ENCODE results near the gene CLVS2.

The CLVS2 gene

DNA sequence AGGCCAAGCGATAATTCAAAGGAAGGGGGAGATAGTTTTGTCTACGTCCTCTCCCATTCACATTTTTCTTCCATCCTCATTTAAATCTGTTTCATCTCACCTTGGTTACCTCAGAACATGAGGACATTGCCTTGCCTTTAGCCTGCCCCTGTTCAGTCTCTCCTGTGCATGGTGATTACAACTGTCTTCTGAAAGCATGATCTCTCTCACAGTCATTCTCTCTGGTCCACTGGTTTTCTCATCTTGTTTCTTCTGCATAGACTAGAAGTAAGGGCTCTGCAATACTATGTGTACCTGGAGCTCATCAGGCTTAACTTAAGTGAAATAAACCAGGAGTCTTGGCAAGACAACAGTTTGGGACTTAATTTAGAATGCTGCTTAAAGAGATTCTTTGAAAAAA, 31.4 kb downstream of the CLVS2 start:
- Histone ChIP-seq H3K36me3 (ENCODE audit: insufficient read depth, low read length) (no peaks in the 10 kb centered on the region), H3K27me3 (ENCODE audit: control insufficient read depth in 1 of 2, insufficient read depth in 2 of 2, low read length in 2 of 2) (no peaks in the 10 kb centered on the region), H3K4me3 (ENCODE audit: low read depth in 1 of 2, low read length in 2 of 2) (no peak overlapping the region), H3K4me1 (ENCODE audit: insufficient read depth, low read length) (no peaks in the 10 kb centered on the region), H3K27ac (ENCODE audit: low read depth, low read length) (no peak overlapping the region), H3K9ac (ENCODE audit: low read length) (no peak overlapping the region), H3K9me3 (ENCODE audit: low read length) (no peaks in the 10 kb centered on the region)

DNA sequence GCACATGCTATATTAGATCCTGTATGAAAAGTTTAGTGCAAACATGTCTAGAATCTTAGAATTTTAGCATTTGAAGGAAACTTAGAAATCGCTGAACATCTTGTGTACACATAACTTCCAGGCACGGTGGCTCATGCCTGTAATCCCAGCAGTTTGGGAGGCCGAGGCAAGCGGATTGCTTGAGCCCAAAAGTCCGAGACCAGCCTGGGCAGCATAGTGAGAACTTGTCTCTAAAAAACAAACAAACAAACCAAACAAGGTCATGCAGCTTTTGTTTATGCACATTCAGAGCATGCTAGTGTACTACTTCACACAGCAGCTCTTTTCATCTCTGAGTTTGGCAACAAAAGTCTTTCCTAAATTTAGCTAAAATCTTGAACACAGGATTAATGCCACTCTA, 32.2 kb downstream of the CLVS2 start:
- Histone ChIP-seq H3K27me3 (ENCODE audit: control insufficient read depth in 1 of 2, insufficient read depth in 2 of 2, low read length in 2 of 2) (no peaks in the 10 kb centered on the region), H3K9me3 (ENCODE audit: low read length) (no peaks in the 10 kb centered on the region), H3K4me1 (ENCODE audit: insufficient read depth, low read length) (no peaks in the 10 kb centered on the region), H3K27ac (ENCODE audit: low read depth, low read length) (no peak overlapping the region), H3K4me3 (ENCODE audit: low read depth in 1 of 2, low read length in 2 of 2) (no peak overlapping the region), H3K36me3 (ENCODE audit: insufficient read depth, low read length) (no peaks in the 10 kb centered on the region), H3K9ac (ENCODE audit: low read length) (no peak overlapping the region)

DNA sequence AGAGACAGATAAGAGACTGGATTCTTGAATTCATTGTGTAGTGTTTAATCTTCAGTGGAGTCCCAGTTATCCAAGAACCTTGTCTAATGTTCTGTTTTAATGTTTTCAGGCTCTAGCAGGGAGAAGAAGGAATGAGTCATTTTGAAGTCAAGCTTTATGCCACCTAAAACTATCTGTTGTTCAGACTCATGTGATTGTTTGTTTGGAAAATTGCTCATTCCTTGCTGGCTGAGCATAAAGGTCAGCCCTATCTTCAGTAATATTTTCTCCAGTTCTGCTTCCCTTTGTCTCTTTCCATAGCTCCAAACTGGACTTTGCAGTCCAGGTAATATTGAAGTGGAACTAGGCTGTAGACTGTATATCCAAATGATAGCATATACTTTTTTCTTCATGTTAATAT, 34.2 kb downstream of the CLVS2 start:
- Histone ChIP-seq H3K4me3 (ENCODE audit: low read depth in 1 of 2, low read length in 2 of 2) (no peak overlapping the region), H3K36me3 (ENCODE audit: insufficient read depth, low read length) (no peaks in the 10 kb centered on the region), H3K9ac (ENCODE audit: low read length) (no peak overlapping the region), H3K27me3 (ENCODE audit: control insufficient read depth in 1 of 2, insufficient read depth in 2 of 2, low read length in 2 of 2) (no peaks in the 10 kb centered on the region), H3K9me3 (ENCODE audit: low read length) (no peaks in the 10 kb centered on the region), H3K4me1 (ENCODE audit: insufficient read depth, low read length) (no peaks in the 10 kb centered on the region), H3K27ac (ENCODE audit: low read depth, low read length) (no peak overlapping the region)

DNA sequence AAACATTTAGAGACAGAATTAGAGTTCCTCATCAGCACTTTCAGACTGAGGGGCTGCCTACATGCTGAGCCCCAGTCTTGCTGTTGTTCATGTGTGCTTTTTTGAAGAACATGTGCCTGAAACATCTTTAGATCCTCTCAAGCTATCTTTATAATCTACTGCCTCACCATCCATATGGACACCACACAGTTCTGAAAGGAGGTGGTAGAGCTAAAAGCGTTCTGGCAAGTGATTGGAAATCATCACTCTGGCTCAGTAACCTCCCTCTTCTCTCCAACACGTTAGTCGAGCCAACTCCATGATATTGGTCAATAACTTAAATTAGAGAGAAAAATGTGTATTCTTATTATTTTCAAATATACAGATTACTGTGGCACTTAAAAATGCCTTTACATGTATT, 40.6 kb downstream of the CLVS2 start:
- H3K27ac ChIP-seq (ENCODE audit: low read depth, low read length) = no peak overlapping the region
- H3K27me3 ChIP-seq (ENCODE audit: control insufficient read depth in 1 of 2, insufficient read depth in 2 of 2, low read length in 2 of 2) = no peaks in the 10 kb centered on the region
- no peaks in the 10 kb centered on the region for H3K36me3 ChIP-seq (ENCODE audit: insufficient read depth, low read length)
- H3K9me3 ChIP-seq (ENCODE audit: low read length) = no peaks in the 10 kb centered on the region
- no peak overlapping the region for H3K4me3 ChIP-seq (ENCODE audit: low read depth in 1 of 2, low read length in 2 of 2)
- no peak overlapping the region for H3K9ac ChIP-seq (ENCODE audit: low read length)
- no peaks in the 10 kb centered on the region for H3K4me1 ChIP-seq (ENCODE audit: insufficient read depth, low read length)

DNA sequence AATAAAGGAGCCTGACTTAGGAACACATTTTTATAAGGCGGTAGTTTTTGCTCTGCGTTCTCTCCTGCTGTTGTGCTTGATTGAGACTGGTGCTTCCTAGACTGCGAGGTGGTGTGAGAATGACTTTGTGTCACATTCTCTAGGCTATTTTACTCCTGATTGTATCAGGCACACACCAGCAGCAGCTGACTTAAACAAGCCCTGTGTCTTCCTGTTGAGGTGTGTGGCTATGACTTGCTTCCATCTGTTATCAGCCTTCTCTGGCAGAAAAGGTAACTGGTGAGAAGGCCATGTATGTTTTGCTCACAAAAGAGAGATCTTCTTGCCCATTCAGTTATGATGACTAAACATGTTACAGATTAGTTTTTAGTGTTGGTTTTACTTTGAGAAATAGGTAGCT, 43.4 kb downstream of the CLVS2 start:
- no peaks in the 10 kb centered on the region for H3K4me1 ChIP-seq (ENCODE audit: insufficient read depth, low read length)
- H3K4me3 ChIP-seq (ENCODE audit: low read depth in 1 of 2, low read length in 2 of 2) = no peak overlapping the region
- H3K27me3 ChIP-seq (ENCODE audit: control insufficient read depth in 1 of 2, insufficient read depth in 2 of 2, low read length in 2 of 2) = no peaks in the 10 kb centered on the region
- no peaks in the 10 kb centered on the region for H3K9me3 ChIP-seq (ENCODE audit: low read length)
- no peak overlapping the region for H3K27ac ChIP-seq (ENCODE audit: low read depth, low read length)
- no peak overlapping the region for H3K9ac ChIP-seq (ENCODE audit: low read length)
- no peaks in the 10 kb centered on the region for H3K36me3 ChIP-seq (ENCODE audit: insufficient read depth, low read length)

DNA sequence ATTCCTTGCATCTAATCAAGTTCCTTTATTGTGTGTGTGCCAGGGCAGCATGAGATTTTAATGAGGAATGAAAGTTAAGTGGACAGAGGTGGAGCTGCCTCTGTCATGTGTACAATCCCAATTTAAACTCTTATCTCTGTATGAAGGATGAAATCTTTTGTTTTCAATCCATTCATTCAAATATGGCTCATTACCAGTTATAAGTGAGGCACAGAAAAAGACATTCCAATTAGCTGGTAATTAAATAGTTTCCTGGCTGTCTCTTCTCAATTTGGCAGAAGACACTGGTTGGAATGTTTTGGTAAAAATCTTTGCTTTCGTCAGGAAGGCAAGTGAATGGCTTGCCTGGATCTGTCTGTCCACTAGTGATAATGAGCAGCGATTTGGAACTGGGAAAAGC, 46.4 kb downstream of the CLVS2 start:
- H3K9me3 ChIP-seq (ENCODE audit: low read length) = no peaks in the 10 kb centered on the region
- no peak overlapping the region for H3K4me3 ChIP-seq (ENCODE audit: low read depth in 1 of 2, low read length in 2 of 2)
- H3K36me3 ChIP-seq (ENCODE audit: insufficient read depth, low read length) = no peaks in the 10 kb centered on the region
- H3K27ac ChIP-seq (ENCODE audit: low read depth, low read length) = no peak overlapping the region
- no peak overlapping the region for H3K9ac ChIP-seq (ENCODE audit: low read length)
- no peaks in the 10 kb centered on the region for H3K27me3 ChIP-seq (ENCODE audit: control insufficient read depth in 1 of 2, insufficient read depth in 2 of 2, low read length in 2 of 2)
- no peaks in the 10 kb centered on the region for H3K4me1 ChIP-seq (ENCODE audit: insufficient read depth, low read length)

DNA sequence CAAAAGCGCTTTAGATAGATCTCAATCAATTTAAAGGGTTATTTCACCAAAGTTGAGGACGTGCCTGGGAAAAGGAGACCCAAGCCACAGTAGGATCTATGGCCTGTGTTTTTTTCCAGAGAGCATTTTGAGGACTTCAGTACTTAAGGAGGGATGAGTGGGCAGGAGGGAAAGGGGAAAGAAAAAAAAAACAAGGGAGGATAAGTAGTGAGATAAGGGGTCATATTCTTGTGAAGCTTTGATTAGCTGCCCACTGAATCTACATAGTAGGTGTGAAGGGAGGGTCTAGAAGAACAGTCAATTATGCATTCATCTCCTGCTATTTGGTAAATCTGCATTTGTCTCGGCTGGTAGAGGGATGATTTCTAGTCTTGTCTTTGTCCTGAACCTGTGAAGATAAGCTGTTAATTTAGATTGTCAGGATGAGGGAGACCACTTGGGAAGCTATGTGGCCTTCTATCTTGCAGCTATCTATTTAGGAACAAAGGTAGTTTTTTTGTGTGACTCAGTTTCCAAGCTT, 48.4 kb downstream of the CLVS2 start:
- no peak overlapping the region for H3K4me3 ChIP-seq (ENCODE audit: low read depth in 1 of 2, low read length in 2 of 2)
- H3K27me3 ChIP-seq (ENCODE audit: control insufficient read depth in 1 of 2, insufficient read depth in 2 of 2, low read length in 2 of 2) = no peaks in the 10 kb centered on the region
- no peaks in the 10 kb centered on the region for H3K36me3 ChIP-seq (ENCODE audit: insufficient read depth, low read length)
- H3K27ac ChIP-seq (ENCODE audit: low read depth, low read length) = no peak overlapping the region
- no peaks in the 10 kb centered on the region for H3K4me1 ChIP-seq (ENCODE audit: insufficient read depth, low read length)
- H3K9me3 ChIP-seq (ENCODE audit: low read length) = no peaks in the 10 kb centered on the region
- no peak overlapping the region for H3K9ac ChIP-seq (ENCODE audit: low read length)

DNA sequence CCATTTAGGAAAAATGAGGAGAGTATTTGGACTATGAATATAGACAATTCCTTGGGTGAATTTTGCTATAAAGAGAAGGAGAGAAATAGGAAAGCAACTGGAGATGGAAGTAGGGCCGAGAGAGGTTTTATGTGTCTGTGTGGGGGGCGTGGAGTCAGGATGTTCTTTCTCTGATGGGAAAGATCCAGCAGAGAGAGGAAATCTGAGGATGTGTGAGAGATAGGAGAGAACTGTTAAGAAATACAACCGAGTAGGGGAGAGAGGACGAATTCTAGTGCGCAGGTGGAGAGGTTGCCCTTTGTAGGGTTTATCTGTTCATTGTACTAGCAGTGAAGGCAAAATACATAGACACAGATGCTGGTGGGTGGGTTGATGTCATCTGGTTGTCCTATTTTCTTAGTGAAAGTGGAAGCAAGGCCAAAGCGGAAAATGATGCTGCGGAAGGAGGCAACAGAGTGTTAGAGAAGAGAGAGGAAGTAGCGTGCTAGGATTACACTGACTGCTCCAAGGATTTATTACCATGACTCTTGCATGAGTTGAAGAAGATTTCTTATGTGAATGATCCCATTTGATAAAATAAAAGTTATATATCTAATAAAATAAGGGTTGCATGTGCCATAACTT, 57.7 kb downstream of the CLVS2 start:
- Histone ChIP-seq H3K27ac (ENCODE audit: low read depth, low read length) (no peak overlapping the region), H3K4me1 (ENCODE audit: insufficient read depth, low read length) (no peaks in the 10 kb centered on the region), H3K9me3 (ENCODE audit: low read length) (no peaks in the 10 kb centered on the region), H3K27me3 (ENCODE audit: control insufficient read depth in 1 of 2, insufficient read depth in 2 of 2, low read length in 2 of 2) (no peaks in the 10 kb centered on the region), H3K9ac (ENCODE audit: low read length) (no peak overlapping the region), H3K4me3 (ENCODE audit: low read depth in 1 of 2, low read length in 2 of 2) (no peak overlapping the region), H3K36me3 (ENCODE audit: insufficient read depth, low read length) (no peaks in the 10 kb centered on the region)

DNA sequence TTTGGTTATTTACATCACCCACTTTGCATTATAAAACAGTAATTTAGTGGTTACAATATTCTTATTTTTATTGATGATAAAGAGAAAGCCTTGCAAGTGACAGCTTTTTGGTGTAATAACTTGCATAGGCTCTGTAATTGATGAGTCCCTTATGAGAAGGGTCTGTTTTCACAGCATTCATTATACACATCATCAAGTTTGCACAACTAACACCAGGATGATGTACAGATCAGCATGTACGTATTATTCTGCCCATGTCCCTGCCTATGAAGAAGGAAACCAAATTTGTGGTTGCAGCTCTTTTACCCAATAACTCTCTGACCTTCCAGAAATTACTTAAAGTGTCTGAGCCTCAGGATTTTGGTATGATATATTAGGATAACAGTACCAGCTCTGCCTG, 59.2 kb downstream of the CLVS2 start:
- Histone ChIP-seq H3K4me3 (ENCODE audit: low read depth in 1 of 2, low read length in 2 of 2) (no peak overlapping the region), H3K27me3 (ENCODE audit: control insufficient read depth in 1 of 2, insufficient read depth in 2 of 2, low read length in 2 of 2) (no peaks in the 10 kb centered on the region), H3K36me3 (ENCODE audit: insufficient read depth, low read length) (no peaks in the 10 kb centered on the region), H3K9me3 (ENCODE audit: low read length) (no peaks in the 10 kb centered on the region), H3K27ac (ENCODE audit: low read depth, low read length) (no peak overlapping the region), H3K9ac (ENCODE audit: low read length) (no peak overlapping the region), H3K4me1 (ENCODE audit: insufficient read depth, low read length) (no peaks in the 10 kb centered on the region)

DNA sequence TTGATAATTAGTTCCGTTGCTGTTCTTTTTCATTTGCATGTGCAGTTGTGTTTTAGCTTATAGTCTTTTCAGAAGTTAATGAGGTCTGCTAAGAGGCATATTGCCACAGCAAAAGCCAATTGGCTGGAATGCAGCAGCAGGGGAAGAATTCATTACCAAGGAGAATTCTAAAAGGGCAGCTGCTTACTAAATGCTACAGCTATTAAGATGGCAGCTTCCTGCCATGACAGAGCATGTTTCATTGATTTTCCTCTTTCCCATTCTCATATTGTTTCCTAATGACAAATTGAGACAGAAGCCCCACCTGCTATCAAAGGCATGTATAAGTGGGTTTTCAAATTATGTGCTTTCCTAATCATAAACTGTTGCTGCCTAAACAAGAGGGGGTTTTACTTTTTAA, 66.6 kb downstream of the CLVS2 start:
- H3K9me3 ChIP-seq (ENCODE audit: low read length) = no peaks in the 10 kb centered on the region
- H3K4me1 ChIP-seq (ENCODE audit: insufficient read depth, low read length) = no peaks in the 10 kb centered on the region
- H3K9ac ChIP-seq (ENCODE audit: low read length) = no peak overlapping the region
- H3K36me3 ChIP-seq (ENCODE audit: insufficient read depth, low read length) = no peaks in the 10 kb centered on the region
- H3K4me3 ChIP-seq (ENCODE audit: low read depth in 1 of 2, low read length in 2 of 2) = no peak overlapping the region
- H3K27ac ChIP-seq (ENCODE audit: low read depth, low read length) = no peak overlapping the region
- no peaks in the 10 kb centered on the region for H3K27me3 ChIP-seq (ENCODE audit: control insufficient read depth in 1 of 2, insufficient read depth in 2 of 2, low read length in 2 of 2)

DNA sequence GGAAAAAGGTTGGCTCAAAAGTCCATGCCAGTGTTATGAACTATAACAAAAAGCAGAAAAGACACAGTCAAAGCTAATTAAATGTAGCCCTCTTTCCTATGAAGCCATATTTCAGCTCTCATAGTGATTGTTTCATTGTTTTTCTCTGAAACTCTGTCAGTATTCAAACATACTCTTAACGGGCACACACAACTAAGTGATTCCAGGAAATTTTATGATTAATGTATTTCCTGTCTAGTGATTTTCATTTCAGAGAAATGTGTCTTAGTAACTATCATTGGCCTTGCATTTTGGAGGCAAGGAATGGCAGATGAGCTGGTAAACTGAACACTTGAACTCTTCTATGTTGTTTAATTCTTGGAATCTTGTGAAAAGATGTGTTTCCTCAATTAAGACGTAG, 68.0 kb downstream of the CLVS2 start:
- Histone ChIP-seq H3K4me3 (ENCODE audit: low read depth in 1 of 2, low read length in 2 of 2) (no peak overlapping the region), H3K36me3 (ENCODE audit: insufficient read depth, low read length) (no peaks in the 10 kb centered on the region), H3K9ac (ENCODE audit: low read length) (no peak overlapping the region), H3K9me3 (ENCODE audit: low read length) (no peaks in the 10 kb centered on the region), H3K27ac (ENCODE audit: low read depth, low read length) (no peak overlapping the region), H3K4me1 (ENCODE audit: insufficient read depth, low read length) (no peaks in the 10 kb centered on the region), H3K27me3 (ENCODE audit: control insufficient read depth in 1 of 2, insufficient read depth in 2 of 2, low read length in 2 of 2) (no peaks in the 10 kb centered on the region)

DNA sequence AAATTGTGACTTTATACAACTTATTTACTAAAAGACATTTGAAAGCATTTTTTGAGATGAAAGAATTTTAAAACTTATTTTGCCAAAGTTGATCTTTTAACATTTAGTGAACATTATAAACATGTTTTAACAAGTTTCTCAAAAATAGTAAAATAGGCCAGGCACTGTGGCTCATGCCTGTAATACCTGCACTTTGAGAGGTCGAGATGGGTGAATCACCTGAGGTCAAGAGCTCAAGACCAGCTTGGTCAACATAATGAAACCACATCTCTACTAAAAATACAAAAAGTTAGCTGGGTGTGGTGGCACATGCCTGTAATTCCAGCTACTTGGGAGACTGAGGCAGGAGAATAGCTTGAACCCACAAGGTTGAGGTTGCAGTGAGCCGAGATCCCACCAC, 78.6 kb downstream of the CLVS2 start:
- no peaks in the 10 kb centered on the region for H3K36me3 ChIP-seq (ENCODE audit: insufficient read depth, low read length)
- H3K4me1 ChIP-seq (ENCODE audit: insufficient read depth, low read length) = no peaks in the 10 kb centered on the region
- no peak overlapping the region for H3K27ac ChIP-seq (ENCODE audit: low read depth, low read length)
- H3K27me3 ChIP-seq (ENCODE audit: control insufficient read depth in 1 of 2, insufficient read depth in 2 of 2, low read length in 2 of 2) = no peaks in the 10 kb centered on the region
- no peak overlapping the region for H3K4me3 ChIP-seq (ENCODE audit: low read depth in 1 of 2, low read length in 2 of 2)
- H3K9ac ChIP-seq (ENCODE audit: low read length) = no peak overlapping the region
- no peaks in the 10 kb centered on the region for H3K9me3 ChIP-seq (ENCODE audit: low read length)
